Spleen (tissue), 11 donors: Measurements from ENCODE around the gene UBAP2. TPM values are rescaled to one million over a fixed set of nuclear protein-coding genes. Genes with fewer than 3 reads are reported as not detected.
"Not testable (repeated sequence)": the region's sequence is repeated elsewhere in the genome, so short reads cannot be mapped to it uniquely, and the experiment has no call there.

Experiments used
- DNase-seq: peaks from one replicate; pipeline ENCODE4 v3.0.0-alpha.2; 2020
- H3K27ac ChIP-seq, 8 donors: fragments of 200-600 bp; sonication (generic) in 7 of 8; 1 replicate in 4 of 8; 2 replicates in 4 of 8; pipeline versions ENCODE4 v1.5.0 to v1.8.0; 2016 to 2021; ENCODE audit warnings: inconsistent platforms in 4 of 8, mild to moderate bottlenecking in 4 of 8, moderate library complexity in 1 of 8
- H3K27me3 ChIP-seq, 7 donors: fragments of 200-600 bp; sonication (generic) in 6 of 7; replicated peaks in 1 of 7; 1 replicate in 4 of 7; 2 replicates in 3 of 7; pipeline versions ENCODE4 v1.5.0 to v1.8.0; 2016 to 2021; ENCODE audit warnings: inconsistent platforms in 3 of 7, mild to moderate bottlenecking in 1 of 7
- H3K36me3 ChIP-seq, 6 donors: fragments of 200-600 bp; sonication (generic) in 5 of 6; 1 replicate in 4 of 6; 2 replicates in 2 of 6; pipeline versions ENCODE4 v1.5.0 to v1.8.0; 2016 to 2021; ENCODE audit warnings: inconsistent platforms in 2 of 6
- H3K4me1 ChIP-seq, 6 donors: fragments of 200-600 bp; sonication (generic) in 5 of 6; 1 replicate in 3 of 6; 2 replicates in 3 of 6; pipeline versions ENCODE4 v1.5.0 to v1.8.0; 2016 to 2021; ENCODE audit warnings: inconsistent platforms in 3 of 6
- H3K4me3 ChIP-seq, 8 donors: fragments of 200-600 bp; sonication (generic) in 7 of 8; 1 replicate in 4 of 8; 2 replicates in 4 of 8; pipeline versions ENCODE4 v1.5.0 to v1.8.0; 2016 to 2021; ENCODE audit warnings: inconsistent platforms in 4 of 8, mild to moderate bottlenecking in 4 of 8, moderate library complexity in 2 of 8
- H3K9me3 ChIP-seq, 8 donors: fragments of 200-600 bp; sonication (generic) in 7 of 8; 1 replicate in 4 of 8; 2 replicates in 4 of 8; pipeline versions ENCODE4 v1.5.0 to v1.8.0; 2016 to 2021; ENCODE audit warnings: inconsistent platforms in 4 of 8
- CTCF ChIP-seq, 11 experiments: fragments of 200-600 bp in 7 of 11; fragments of 450-650 bp in 4 of 11; sonication (generic) in 4 of 11; IDR thresholded peaks in 8 of 11; conservative IDR thresholded peaks in 3 of 11; 1 replicate in 7 of 11; 2 replicates in 4 of 11; pipeline versions ENCODE4 v1.4.0 to v1.8.0; 2016 to 2021; ENCODE audit warnings: antibody characterized with exemption in 11 of 11, inconsistent platforms in 4 of 11, mild to moderate bottlenecking in 1 of 11
- POLR2A ChIP-seq, 3 donors: fragments of 450-650 bp; IDR thresholded peaks; one replicate each; pipeline ENCODE4 v1.5.1; 2017; ENCODE audit warnings: antibody characterized with exemption in 3 of 3, mild to moderate bottlenecking in 1 of 3
- POLR2AphosphoS5 ChIP-seq, 3 donors: sonication (generic); formaldehyde crosslinking; IDR thresholded peaks; one replicate each; pipeline ENCODE4 v1.5.1; 2017; ENCODE audit warnings: antibody characterized with exemption in 3 of 3
- WGBS, 5 donors: extraction: QIAGEN DNeasy Blood & Tissue Kit in 3 of 5; methylation state at CpG; one replicate each; pipeline versions ENCODE4 v1.1.5 to v1.1.7; 2013 to 2018; 5-methylcytosine and 5-hydroxymethylcytosine counted together
- intact Hi-C: fragments of 100-400 bp; cut with DNase I; formaldehyde crosslinking; loops from one replicate; pipeline ENCODE4 v1.15.0; 2023; ENCODE audit warnings: low total_unique reads
- polyA plus RNA-seq, 3 donors: library from polyadenylated mRNA; stranded (reverse); fragments of 200-250 nt; gene quantifications; one replicate each; pipeline ENCODE4 v1.2.1, GENCODE V29; 2013
- total RNA-seq, 7 donors: library from RNA; depleted of rRNA in 3 of 7; stranded (reverse); fragments of >200 nt in 3 of 7; fragmentation: NEBNext Ultra II Directional in 4 of 7; extraction: Animal tissue kit (Norgen Biotek cat#: 25700) in 4 of 7; gene quantifications; one replicate each; pipeline versions ENCODE4 v1.1.0 to v1.2.1, GENCODE V29; 2016 to 2021
- donor health status: healthy with polysubstance abuse.
- donor health status: DM: no; HTN: no; CAD: no; lungs with moderate emphysema.
- donor health status: DM: no; HTN: no; CAD: no.
- donor health status: Bipolar disorder and iron deficiency.
- donor health status: healthy.
- donor health status: DM: no; HTN: no; CAD: no.
- donor health status: DM: yes; HTN: yes; CAD: no.

UBAP2 gene
- total and polyA plus RNA-seq, 10 donors, result 7.0 to 30.8 (median 23.5) TPM

GRCh38 chr9:34032631-34033030 is 16.1 kb downstream of the UBAP2 start:
- WGBS, 5 donors, result 81 to 96% (median 91%) methylated on average over 7 of the region's 7 CpGs

GRCh38 chr9:34027845-34028574 is 20.7 kb downstream of the UBAP2 start:
- 95 to 99% (median 98%) methylated on average over 11 of the region's 11 CpGs for WGBS, 5 donors
- TF ChIP-seq CTCF (IDR thresholded peaks at IDR 0.05 in 8 of 11, conservative IDR thresholded peaks at IDR 0.05 in 3 of 11) (no peak), POLR2A (IDR thresholded peaks at IDR 0.05) (no peak), POLR2AphosphoS5 (IDR thresholded peaks at IDR 0.05) (no peak)
- intact Hi-C loops, result no loop called here
- Histone ChIP-seq H3K27me3 (no peaks in the 10 kb centered on the region), H3K9me3 (no peaks in the 10 kb centered on the region), H3K4me1 (no peaks in the 10 kb centered on the region), H3K4me3 (no peak overlapping the region), H3K27ac (no peak overlapping the region), H3K36me3 (peaks cover 0 to 52% (median 0%) of the 10 kb centered on the region in 6 donors)
- no peak for DNase-seq

More at GRCh38 chr9:34032631-34033030, 16.1 kb downstream of the UBAP2 start:
- Histone ChIP-seq H3K9me3 (no peaks in the 10 kb centered on the region), H3K27me3 (no peaks in the 10 kb centered on the region), H3K27ac (no peak overlapping the region), H3K4me3 (no peak overlapping the region), H3K36me3 (peaks cover 0 to 47% (median 0%) of the 10 kb centered on the region in 6 donors), H3K4me1 (no peaks in the 10 kb centered on the region)
- intact Hi-C loops, result no loop called here
- TF ChIP-seq CTCF (IDR thresholded peaks at IDR 0.05 in 8 of 11, conservative IDR thresholded peaks at IDR 0.05 in 3 of 11) (no peak), POLR2A (IDR thresholded peaks at IDR 0.05) (no peak), POLR2AphosphoS5 (IDR thresholded peaks at IDR 0.05) (no peak)
- DNase-seq, result no peak

GRCh38 chr9:34025811-34026210 is 22.9 kb downstream of the UBAP2 start:
- no peak overlapping the region for H3K27ac ChIP-seq
- TF ChIP-seq POLR2AphosphoS5 (IDR thresholded peaks at IDR 0.05) (no peak), CTCF (IDR thresholded peaks at IDR 0.05 in 8 of 11, conservative IDR thresholded peaks at IDR 0.05 in 3 of 11) (no peak), POLR2A (IDR thresholded peaks at IDR 0.05) (no peak)
- no peaks in the 10 kb centered on the region for H3K9me3 ChIP-seq
- H3K4me3 ChIP-seq, result no peak overlapping the region
- DNase-seq, result no peak
- peaks cover 0 to 33% (median 0%) of the 10 kb centered on the region in 6 donors for H3K36me3 ChIP-seq
- H3K27me3 ChIP-seq, result no peaks in the 10 kb centered on the region
- WGBS, 5 donors, result 80 to 85% (median 84%) methylated on average over 5 of the region's 5 CpGs
- intact Hi-C loops, result no loop called here
- H3K4me1 ChIP-seq, result no peaks in the 10 kb centered on the region

- H3K27ac ChIP-seq, result no peak overlapping the region
- TF ChIP-seq CTCF (IDR thresholded peaks at IDR 0.05 in 8 of 11, conservative IDR thresholded peaks at IDR 0.05 in 3 of 11), result no peak
- no peak for TF ChIP-seq POLR2AphosphoS5 (IDR thresholded peaks at IDR 0.05)
- no peak for TF ChIP-seq POLR2A (IDR thresholded peaks at IDR 0.05)
- intact Hi-C loops, result no loop called here
Observed at GRCh38 chr9:34025062-34025461, 23.6 kb downstream of the UBAP2 start.

GRCh38 chr9:34024476-34024875 is 24.2 kb downstream of the UBAP2 start:
- H3K4me3 ChIP-seq, intact Hi-C loops, DNase-seq, H3K4me1 ChIP-seq, H3K27ac ChIP-seq, H3K27me3 ChIP-seq, H3K9me3 ChIP-seq: not testable (repeated sequence)
- peaks cover 0 to 27% (median 0%) of the 10 kb centered on the region in 6 donors for H3K36me3 ChIP-seq
- WGBS, 5 donors, result 91 to 96% (median 94%) methylated on average over 9 of the region's 9 CpGs

More at GRCh38 chr9:34025062-34025461, 23.6 kb downstream of the UBAP2 start:
- Histone ChIP-seq H3K9me3 (no peaks in the 10 kb centered on the region), H3K4me1 (no peaks in the 10 kb centered on the region), H3K4me3 (no peak overlapping the region), H3K27me3 (no peaks in the 10 kb centered on the region), H3K36me3 (peaks cover 0 to 32% (median 0%) of the 10 kb centered on the region in 6 donors)
- WGBS, 5 donors, result 92 to 97% (median 94%) methylated on average over 1 of the region's 1 CpG
- no peak for DNase-seq
